Panc1 (cell line): ENCODE results near the gene ANKRD33B. TPM values are rescaled to one million over a fixed set of nuclear protein-coding genes. Genes with fewer than 3 reads are reported as not detected.

Source experiments
- ATAC-seq: fragments of 200-7000 bp; cut with Tn5 transposase; 2 replicates; pipeline ENCODE4 v1.9.1; 2020; ENCODE audit warnings: mild to moderate bottlenecking, moderate library complexity
- BruUV-seq: library from RNA; stranded (reverse); fragments of 400-500 nt; replicated peaks from 2 replicates; lab custom pipeline; 2021; lab: Mats Ljungman, UMichigan
- CTCF ChIA-PET: fragments of 300-600 bp; sonication (Branson Sonifier 250); formaldehyde crosslinking; loops from one replicate; lab custom pipeline; 2022; ENCODE audit warnings: antibody characterized with exemption; lab: Charles Lee
- POLR2A ChIA-PET: fragments of 300-600 bp; sonication (Branson Sonifier 250); formaldehyde crosslinking; loops from one replicate; lab custom pipeline; 2022; ENCODE audit warnings: antibody characterized with exemption; lab: Charles Lee
- DNase-seq: peaks from one replicate; pipeline ENCODE4 v3.0.0-alpha.2; 2010; ENCODE audit warnings: low read depth, low spot score
- H3K27ac ChIP-seq: 2 replicates; pipeline ENCODE4 v1.5.1; 2011; ENCODE audit warnings: mild to moderate bottlenecking, low read length, inconsistent platforms
- H3K27me3 ChIP-seq: fragments of 200-500 bp; sonication (Bioruptor generic); 2 replicates; pipeline ENCODE4 v1.6.0; 2014; ENCODE audit warnings: low read length, inconsistent platforms; ENCODE audit not compliant: control insufficient read depth, insufficient read depth
- H3K36me3 ChIP-seq: fragments of 200-500 bp; sonication (Bioruptor generic); 2 replicates; pipeline ENCODE4 v1.5.1; 2014; ENCODE audit warnings: inconsistent platforms, mild to moderate bottlenecking, low read length, moderate library complexity; ENCODE audit not compliant: control insufficient read depth, insufficient read depth
- H3K4me1 ChIP-seq: 2 replicates; pipeline ENCODE4 v1.5.1; 2011; ENCODE audit warnings: inconsistent platforms, mild to moderate bottlenecking, low read length, moderate library complexity; ENCODE audit not compliant: control insufficient read depth, insufficient read depth
- H3K4me3 ChIP-seq, 2 experiments: 2 replicates each; pipeline ENCODE4 v1.5.1; 2011 to 2012; ENCODE audit warnings: low read depth in 2 of 2, low read length in 2 of 2, mild to moderate bottlenecking in 2 of 2, inconsistent platforms in 1 of 2, moderate library complexity in 1 of 2
- H3K9me3 ChIP-seq: fragments of 200-500 bp; sonication (Bioruptor generic); 2 replicates; pipeline ENCODE4 v1.5.1; 2014; ENCODE audit warnings: low read depth, mild to moderate bottlenecking, inconsistent platforms, low read length, moderate library complexity; ENCODE audit not compliant: control insufficient read depth, insufficient read depth
- POLR2AphosphoS5 ChIP-seq: IDR thresholded peaks from 2 replicates; pipeline ENCODE4 v1.6.1; 2012; ENCODE audit warnings: mild to moderate bottlenecking, low read depth, low read length, moderate library complexity
- REST ChIP-seq, 2 experiments: IDR thresholded peaks; 2 replicates each; pipeline ENCODE4 v1.6.1; 2011 to 2012; ENCODE audit warnings: low read depth in 2 of 2, control low read depth in 1 of 2, low read length in 1 of 2, mild to moderate bottlenecking in 1 of 2, moderate library complexity in 1 of 2; ENCODE audit not compliant: insufficient read depth in 1 of 2
- SIN3A ChIP-seq: IDR thresholded peaks from 2 replicates; pipeline ENCODE4 v1.6.1; 2012; ENCODE audit warnings: low read depth, mild to moderate bottlenecking, low read length, moderate library complexity, borderline replicate concordance; ENCODE audit not compliant: insufficient read depth
- TCF7L2 ChIP-seq: IDR thresholded peaks from 2 replicates; pipeline ENCODE4 v1.6.1; 2011; ENCODE audit warnings: mild to moderate bottlenecking, low read depth, low read length, inconsistent platforms
- in situ Hi-C: cut with HindIII; loops from 2 replicates; pipeline ENCODE4 v1.10.0; 2016; ENCODE audit warnings: low sequenced_read_pairs, low pct_unique_long_range_greater_than_20kb
- intact Hi-C: fragments of 100-400 bp; cut with micrococcal nuclease; formaldehyde crosslinking; loops from one replicate; pipeline ENCODE4 v1.10.0; 2022; ENCODE audit not compliant: unreplicated experiment
- total RNA-seq: library from RNA; stranded (reverse); gene quantifications from one replicate; pipeline ENCODE4 v1.2.1, GENCODE V29; 2021; ENCODE audit not compliant: unreplicated experiment
- TF ChIP-seq, protein P1 (sequence below): fragments of 450-650 bp; IDR thresholded peaks from 2 replicates; pipeline ENCODE4 v1.5.1; 2017; ENCODE audit warnings: mild to moderate bottlenecking

Gene ANKRD33B
- total RNA-seq, 1 experiment from 2014 or later = 19.1 TPM

GRCh38 chr5:10539687-10539998 lies 24.2 kb upstream of the ANKRD33B start:
- H3K27ac ChIP-seq = no peak overlapping the region
- no peak for DNase-seq
- ChIA-PET POLR2A (no interaction called here), CTCF (no interaction called here)
- in situ Hi-C loops (no loop called here), intact Hi-C loops (no loop called here)
- no peak for ATAC-seq
- no peak overlapping the region for H3K4me3 ChIP-seq
- H3K36me3 ChIP-seq = no peaks in the 10 kb centered on the region
- no peaks in the 10 kb centered on the region for H3K27me3 ChIP-seq
- H3K4me1 ChIP-seq = no peaks in the 10 kb centered on the region
- TF ChIP-seq, protein P1, sequence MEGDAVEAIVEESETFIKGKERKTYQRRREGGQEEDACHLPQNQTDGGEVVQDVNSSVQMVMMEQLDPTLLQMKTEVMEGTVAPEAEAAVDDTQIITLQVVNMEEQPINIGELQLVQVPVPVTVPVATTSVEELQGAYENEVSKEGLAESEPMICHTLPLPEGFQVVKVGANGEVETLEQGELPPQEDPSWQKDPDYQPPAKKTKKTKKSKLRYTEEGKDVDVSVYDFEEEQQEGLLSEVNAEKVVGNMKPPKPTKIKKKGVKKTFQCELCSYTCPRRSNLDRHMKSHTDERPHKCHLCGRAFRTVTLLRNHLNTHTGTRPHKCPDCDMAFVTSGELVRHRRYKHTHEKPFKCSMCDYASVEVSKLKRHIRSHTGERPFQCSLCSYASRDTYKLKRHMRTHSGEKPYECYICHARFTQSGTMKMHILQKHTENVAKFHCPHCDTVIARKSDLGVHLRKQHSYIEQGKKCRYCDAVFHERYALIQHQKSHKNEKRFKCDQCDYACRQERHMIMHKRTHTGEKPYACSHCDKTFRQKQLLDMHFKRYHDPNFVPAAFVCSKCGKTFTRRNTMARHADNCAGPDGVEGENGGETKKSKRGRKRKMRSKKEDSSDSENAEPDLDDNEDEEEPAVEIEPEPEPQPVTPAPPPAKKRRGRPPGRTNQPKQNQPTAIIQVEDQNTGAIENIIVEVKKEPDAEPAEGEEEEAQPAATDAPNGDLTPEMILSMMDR = no peak
- BruUV-seq = no TSS peak
- no peaks in the 10 kb centered on the region for H3K9me3 ChIP-seq

GRCh38 chr5:10540036-10540544 lies 23.8 kb upstream of the ANKRD33B start:
- intact Hi-C loops = no loop called here
- H3K9me3 ChIP-seq = no peaks in the 10 kb centered on the region
- no TSS peak for BruUV-seq
- no peak overlapping the region for H3K27ac ChIP-seq
- ChIA-PET CTCF (no interaction called here), POLR2A (no interaction called here)
- no peak for DNase-seq
- H3K27me3 ChIP-seq = no peaks in the 10 kb centered on the region
- in situ Hi-C loops = no loop called here
- no peak overlapping the region for H3K4me3 ChIP-seq
- ATAC-seq = no peak
- no peaks in the 10 kb centered on the region for H3K36me3 ChIP-seq
- no peak for TF ChIP-seq TCF7L2
- no peak for TF ChIP-seq POLR2AphosphoS5
- no peak for TF ChIP-seq SIN3A
- TF ChIP-seq, protein P1 = no peak
- no peak for TF ChIP-seq REST (IDR thresholded peaks at IDR 0.05; ENCODE audit: insufficient read depth in 1 of 2, low read depth in 2 of 2, low read length in 1 of 2)
- H3K4me1 ChIP-seq = no peaks in the 10 kb centered on the region
